BLaER1 treated with 17β-estradiol and CSF1 and Interleukin-3, amounts not matched to agents 10 nM and 100 nM (cell line): Measurements from ENCODE around the gene NAB1.
"Not testable (repeated sequence)": the region's sequence is repeated elsewhere in the genome, so short reads cannot be mapped to it uniquely, and the experiment has no call there.

Experiments
- H3K27ac ChIP-seq, 11 experiments: shearing (Covaris generic); formaldehyde crosslinking; 2 replicates each; pipeline ENCODE4 v1.8.1; 2022
- H3K27me3 ChIP-seq, 11 experiments: shearing (Covaris generic); formaldehyde crosslinking; 2 replicates each; pipeline ENCODE4 v1.8.1; 2022
- H3K36me3 ChIP-seq, 11 experiments: shearing (Covaris generic); formaldehyde crosslinking; 2 replicates each; pipeline ENCODE4 v1.8.1; 2022
- H3K4me1 ChIP-seq, 10 experiments: shearing (Covaris generic); formaldehyde crosslinking; 2 replicates each; pipeline ENCODE4 v1.8.1; 2022
- H3K4me2 ChIP-seq, 11 experiments: shearing (Covaris generic); formaldehyde crosslinking; 2 replicates each; pipeline ENCODE4 v1.8.1; 2022
- H3K4me3 ChIP-seq, 10 experiments: shearing (Covaris generic); formaldehyde crosslinking; 2 replicates each; pipeline ENCODE4 v1.8.1; 2022
- H3K9ac ChIP-seq, 11 experiments: shearing (Covaris generic); formaldehyde crosslinking; 2 replicates each; pipeline ENCODE4 v1.8.1; 2022
- H3K9me3 ChIP-seq, 11 experiments: shearing (Covaris generic); formaldehyde crosslinking; replicated peaks in 1 of 11; 2 replicates each; pipeline ENCODE4 v1.8.1; 2022
- H4K20me1 ChIP-seq, 11 experiments: shearing (Covaris generic); formaldehyde crosslinking; 2 replicates each; pipeline ENCODE4 v1.8.1; 2022
- Cebpa-rat ChIP-seq, 11 experiments: shearing (Covaris generic); IDR thresholded peaks; 2 replicates each; pipeline ENCODE4 v1.8.1; 2022

Gene NAB1

GRCh38 chr2:190693533-190694232 is 44.8 kb downstream of the NAB1 start:
- no peak overlapping the region for H3K9ac ChIP-seq

GRCh38 chr2:190694479-190694878 is 45.6 kb downstream of the NAB1 start:
- no peaks in the 10 kb centered on the region for H4K20me1 ChIP-seq
- H3K4me3 ChIP-seq = no peak overlapping the region
- no peak overlapping the region for H3K4me2 ChIP-seq
- no peaks in the 10 kb centered on the region for H3K27me3 ChIP-seq
- H3K27ac ChIP-seq = no peak overlapping the region
- no peaks in the 10 kb centered on the region for H3K4me1 ChIP-seq
- H3K9ac ChIP-seq = no peak overlapping the region
- no peaks in the 10 kb centered on the region for H3K9me3 ChIP-seq
- H3K36me3 ChIP-seq = peaks cover 32 to 50% (median 39%) of the 10 kb centered on the region in 11 experiments
- TF ChIP-seq Cebpa-rat (IDR thresholded peaks at IDR 0.05) = no peak

More at GRCh38 chr2:190693533-190694232, 44.8 kb downstream of the NAB1 start:
- Histone ChIP-seq H3K36me3 (peaks cover 40 to 58% (median 47%) of the 10 kb centered on the region in 11 experiments), H4K20me1 (no peaks in the 10 kb centered on the region), H3K4me2 (no peak overlapping the region), H3K4me1 (no peaks in the 10 kb centered on the region), H3K27ac (no peak overlapping the region), H3K27me3 (no peaks in the 10 kb centered on the region), H3K9me3 (no peaks in the 10 kb centered on the region), H3K4me3 (no peak overlapping the region)
- no peak for TF ChIP-seq Cebpa-rat (IDR thresholded peaks at IDR 0.05)

GRCh38 chr2:190695739-190696138 is 46.9 kb downstream of the NAB1 start:
- no peak overlapping the region for H3K9ac ChIP-seq
- TF ChIP-seq Cebpa-rat (IDR thresholded peaks at IDR 0.05) = no peak
- H3K27me3 ChIP-seq = no peaks in the 10 kb centered on the region
- no peak overlapping the region for H3K4me2 ChIP-seq
- H3K36me3 ChIP-seq = peaks cover 23 to 40% (median 30%) of the 10 kb centered on the region in 11 experiments
- no peaks in the 10 kb centered on the region for H3K4me1 ChIP-seq
- H3K9me3 ChIP-seq = no peaks in the 10 kb centered on the region
- H3K4me3 ChIP-seq = no peak overlapping the region
- no peaks in the 10 kb centered on the region for H4K20me1 ChIP-seq
- H3K27ac ChIP-seq = no peak overlapping the region

GRCh38 chr2:190696792-190697398 is 48.0 kb downstream of the NAB1 start:
- no peak for TF ChIP-seq Cebpa-rat (IDR thresholded peaks at IDR 0.05)
- H3K27me3 ChIP-seq = no peaks in the 10 kb centered on the region
- no peak overlapping the region for H3K4me2 ChIP-seq

GRCh38 chr2:190697421-190697820 is 48.5 kb downstream of the NAB1 start:
- H3K9ac ChIP-seq = no peak overlapping the region
- H3K36me3 ChIP-seq = peaks cover 11 to 24% (median 16%) of the 10 kb centered on the region in 11 experiments
- H3K4me2 ChIP-seq = no peak overlapping the region
- TF ChIP-seq Cebpa-rat (IDR thresholded peaks at IDR 0.05) = no peak
- no peaks in the 10 kb centered on the region for H3K27me3 ChIP-seq
- H3K9me3 ChIP-seq = no peaks in the 10 kb centered on the region
- no peaks in the 10 kb centered on the region for H3K4me1 ChIP-seq
- no peaks in the 10 kb centered on the region for H4K20me1 ChIP-seq
- no peak overlapping the region for H3K4me3 ChIP-seq
- no peak overlapping the region for H3K27ac ChIP-seq

More at GRCh38 chr2:190696792-190697398, 48.0 kb downstream of the NAB1 start:
- Histone ChIP-seq H4K20me1 (no peaks in the 10 kb centered on the region), H3K9me3 (no peaks in the 10 kb centered on the region), H3K9ac (no peak overlapping the region), H3K27ac (no peak overlapping the region), H3K36me3 (peaks cover 14 to 29% (median 20%) of the 10 kb centered on the region in 11 experiments), H3K4me3 (no peak overlapping the region), H3K4me1 (no peaks in the 10 kb centered on the region)

- Histone ChIP-seq H3K36me3 (peaks cover 0 to 9% (median 2%) of the 10 kb centered on the region in 11 experiments; a peak in 12 of 22 replicates), H3K4me3 (no peak overlapping the region), H3K4me2 (no peak overlapping the region), H3K9ac (no peak overlapping the region), H3K27me3 (no peaks in the 10 kb centered on the region), H3K9me3 (no peaks in the 10 kb centered on the region), H4K20me1 (no peaks in the 10 kb centered on the region), H3K27ac (no peak overlapping the region), H3K4me1 (no peaks in the 10 kb centered on the region)
- TF ChIP-seq Cebpa-rat (IDR thresholded peaks at IDR 0.05) = no peak
These were observed 50.0 kb downstream of the NAB1 start for GRCh38 chr2:190698895-190699294.

- no peak overlapping the region for H3K4me3 ChIP-seq
- no peaks in the 10 kb centered on the region for H3K4me1 ChIP-seq
- H4K20me1 ChIP-seq = no peaks in the 10 kb centered on the region
- no peaks in the 10 kb centered on the region for H3K27me3 ChIP-seq
- TF ChIP-seq Cebpa-rat (IDR thresholded peaks at IDR 0.05) = no peak
- no peaks in the 10 kb centered on the region for H3K36me3 ChIP-seq
- no peaks in the 10 kb centered on the region for H3K9me3 ChIP-seq
- H3K4me2 ChIP-seq = no peak overlapping the region
- H3K9ac ChIP-seq = no peak overlapping the region
- H3K27ac ChIP-seq = no peak overlapping the region
These were observed 52.7 kb downstream of the NAB1 start for GRCh38 chr2:190701586-190701985.

- H3K27ac ChIP-seq = no peak overlapping the region
- H4K20me1 ChIP-seq = no peaks in the 10 kb centered on the region
- TF ChIP-seq Cebpa-rat (IDR thresholded peaks at IDR 0.05) = no peak
- no peak overlapping the region for H3K4me2 ChIP-seq
- H3K36me3 ChIP-seq = no peaks in the 10 kb centered on the region
- H3K4me3 ChIP-seq = no peak overlapping the region
- H3K9ac ChIP-seq = no peak overlapping the region
- peaks cover 0 to 12% (median 6%) of the 10 kb centered on the region in 11 experiments; a peak in 11 of 22 replicates for H3K9me3 ChIP-seq
- H3K4me1 ChIP-seq = no peaks in the 10 kb centered on the region
- no peaks in the 10 kb centered on the region for H3K27me3 ChIP-seq
These were observed 56.4 kb downstream of the NAB1 start for GRCh38 chr2:190705280-190705679.

GRCh38 chr2:190707726-190708125 is 58.8 kb downstream of the NAB1 start:
- no peak overlapping the region for H3K4me2 ChIP-seq
- no peak overlapping the region for H3K27ac ChIP-seq
- H3K4me3 ChIP-seq = no peak overlapping the region
- no peaks in the 10 kb centered on the region for H3K36me3 ChIP-seq
- no peaks in the 10 kb centered on the region for H4K20me1 ChIP-seq
- H3K9ac ChIP-seq = no peak overlapping the region
- peaks cover 0 to 9% (median 2%) of the 10 kb centered on the region in 10 experiments; a peak in 11 of 20 replicates for H3K4me1 ChIP-seq
- TF ChIP-seq Cebpa-rat (IDR thresholded peaks at IDR 0.05) = no peak
- no peaks in the 10 kb centered on the region for H3K27me3 ChIP-seq
- peaks cover 0 to 12% (median 6%) of the 10 kb centered on the region in 11 experiments; a peak in 11 of 22 replicates for H3K9me3 ChIP-seq

- not testable (repeated sequence) for H3K4me2 ChIP-seq, H3K4me3 ChIP-seq, H3K27me3 ChIP-seq, H3K27ac ChIP-seq, H3K9ac ChIP-seq, H3K36me3 ChIP-seq, H4K20me1 ChIP-seq
- peaks cover 0 to 12% (median 6%) of the 10 kb centered on the region in 11 experiments; a peak in 11 of 22 replicates for H3K9me3 ChIP-seq
- peaks cover 4 to 18% (median 11%) of the 10 kb centered on the region in 10 experiments; a peak in 19 of 20 replicates for H3K4me1 ChIP-seq
These were observed 59.8 kb downstream of the NAB1 start for GRCh38 chr2:190708650-190709049.
